Activated CD4-positive, alpha-beta memory T cell treated with anti-CD3 and anti-CD28 coated beads for 36 hours (primary cell): ENCODE results near the gene TBL3. TPM values are rescaled to one million over a fixed set of nuclear protein-coding genes. Genes with fewer than 3 reads are reported as not detected.

ENCODE experiments used
- CTCF ChIA-PET: fragments of 350-600 bp; sonication (Branson Sonifier 250); formaldehyde crosslinking; loops from one replicate; lab custom pipeline; 2021; ENCODE audit warnings: antibody characterized with exemption, inconsistent platforms; lab: Charles Lee
- POLR2A ChIA-PET: fragments of 350-600 bp; sonication (Branson Sonifier 250); formaldehyde crosslinking; loops from one replicate; lab custom pipeline; 2021; ENCODE audit warnings: antibody characterized with exemption; lab: Charles Lee
- DNase-seq: peaks from one replicate; pipeline ENCODE4 v3.0.0-alpha.2; 2020
- H3K27ac Mint-ChIP-seq: one replicate; pipeline ENCODE4 v1.8.0; 2021; ENCODE audit warnings: mixed read lengths
- H3K27me3 Mint-ChIP-seq: one replicate; pipeline ENCODE4 v1.8.0; 2021; ENCODE audit warnings: mixed read lengths
- H3K36me3 Mint-ChIP-seq: one replicate; pipeline ENCODE4 v1.8.0; 2021; ENCODE audit warnings: mixed read lengths
- H3K4me1 Mint-ChIP-seq: one replicate; pipeline ENCODE4 v1.8.0; 2021; ENCODE audit warnings: low read depth, mixed read lengths
- H3K4me3 Mint-ChIP-seq: one replicate; pipeline ENCODE4 v1.8.0; 2021; ENCODE audit warnings: mild to moderate bottlenecking, mixed read lengths
- H3K9me3 Mint-ChIP-seq: one replicate; pipeline ENCODE4 v1.8.0; 2021; ENCODE audit warnings: mixed read lengths
- intact Hi-C: fragments of 100-400 bp; cut with micrococcal nuclease; formaldehyde crosslinking; loops from one replicate; pipeline ENCODE4 v1.15.1; 2023
- total RNA-seq, 2 experiments: library from RNA; stranded (reverse); gene quantifications; one replicate each; pipeline ENCODE4 v1.2.3, GENCODE V29; 2021

The TBL3 gene
- total RNA-seq = 10 to 100 TPM; 45.7 to 47.3 TPM

GRCh38 chr16:1971796-1972489 is at the start of gene TBL3:
TSS of gene TBL3 (plus strand) at chr16:1972053. CDS start at chr16:1972165, 112 bp downstream.
- peak; percentile 98 for DNase-seq
- H3K9me3 Mint-ChIP-seq = no peaks in the 10 kb centered on the region
- intact Hi-C loops = no loop called here
- POLR2A ChIA-PET = interaction anchor here (0.9 to 2.5 kb wide), 10 partner anchors 9 to 189 kb away, joined by 3 to 15 read pairs (median 8); partner anchors contain the start of genes MSRB1, NDUFB10, NOXO1 and NTHL1
- peaks cover 20% of the 10 kb centered on the region for H3K4me1 Mint-ChIP-seq
- peak within 1 kb of the TSS; percentile 100 for H3K4me3 Mint-ChIP-seq
- peak within 1 kb of the TSS; percentile 100 for H3K27ac Mint-ChIP-seq
- H3K27me3 Mint-ChIP-seq = no peaks in the 10 kb centered on the region
- peaks cover 30% of the 10 kb centered on the region for H3K36me3 Mint-ChIP-seq
- CTCF ChIA-PET = interaction anchor here (0.6 to 1.4 kb wide), 3 partner anchors 32 to 607 kb away, joined by 3 read pairs; no protein-coding TSS in a partner anchor

GRCh38 chr16:1922357-1922756 is 49.5 kb upstream of the TBL3 start:
- Mint-ChIP-seq H3K27ac (no peak overlapping the region), H3K4me1 (no peaks in the 10 kb centered on the region), H3K36me3 (no peaks in the 10 kb centered on the region), H3K9me3 (no peaks in the 10 kb centered on the region), H3K27me3 (peaks cover 35% of the 10 kb centered on the region), H3K4me3 (no peak overlapping the region)
- intact Hi-C loops = no loop called here
- POLR2A ChIA-PET = no interaction called here
- no peak for DNase-seq
- CTCF ChIA-PET = no interaction called here

GRCh38 chr16:1923299-1924034 is 48.4 kb upstream of the TBL3 start:
- Mint-ChIP-seq H3K4me3 (no peak overlapping the region), H3K27ac (no peak overlapping the region), H3K36me3 (no peaks in the 10 kb centered on the region), H3K9me3 (no peaks in the 10 kb centered on the region), H3K27me3 (peaks cover 35% of the 10 kb centered on the region), H3K4me1 (no peaks in the 10 kb centered on the region)
- intact Hi-C loops = no loop called here
- DNase-seq = peak; percentile 30
- ChIA-PET CTCF (interaction anchor here (1.0 to 1.2 kb wide), 2 partner anchors 18 to 20 kb away, joined by 3 read pairs; partner anchors contain the start of gene MSRB1), POLR2A (interaction anchor here (1.2 kb wide), 1 partner anchor 37 kb away, joined by 4 read pairs; no protein-coding TSS in a partner anchor)

GRCh38 chr16:1924095-1924494 is 47.8 kb upstream of the TBL3 start:
- ChIA-PET POLR2A (interaction anchor here (1.2 kb wide), 1 partner anchor 36 kb away, joined by 4 read pairs; no protein-coding TSS in a partner anchor), CTCF (interaction anchor here (1.0 to 1.2 kb wide), 2 partner anchors 17 to 19 kb away, joined by 3 read pairs; partner anchors contain the start of gene MSRB1)
- Mint-ChIP-seq H3K36me3 (no peaks in the 10 kb centered on the region), H3K9me3 (no peaks in the 10 kb centered on the region), H3K27me3 (peaks cover 30% of the 10 kb centered on the region), H3K4me3 (no peak overlapping the region), H3K4me1 (peaks cover under 1% of the 10 kb centered on the region), H3K27ac (no peak overlapping the region)
- intact Hi-C loops = no loop called here
- no peak for DNase-seq

GRCh38 chr16:1926271-1926670 is 45.6 kb upstream of the TBL3 start:
- H3K4me1 Mint-ChIP-seq = peaks cover 2% of the 10 kb centered on the region
- CTCF ChIA-PET = no interaction called here
- intact Hi-C loops = no loop called here
- peaks cover 16% of the 10 kb centered on the region for H3K27me3 Mint-ChIP-seq
- no peak overlapping the region for H3K4me3 Mint-ChIP-seq
- no peak overlapping the region for H3K27ac Mint-ChIP-seq
- no peak for DNase-seq
- H3K9me3 Mint-ChIP-seq = no peaks in the 10 kb centered on the region
- POLR2A ChIA-PET = no interaction called here
- H3K36me3 Mint-ChIP-seq = no peaks in the 10 kb centered on the region

- H3K36me3 Mint-ChIP-seq = no peaks in the 10 kb centered on the region
- H3K4me3 Mint-ChIP-seq = peak overlapping the region; percentile 64
- ChIA-PET POLR2A (interaction anchor here (1.1 kb wide), 1 partner anchor 32 kb away, joined by 7 read pairs; no protein-coding TSS in a partner anchor), CTCF (interaction anchor here (0.8 to 3.1 kb wide), 11 partner anchors 9 to 224 kb away, joined by 3 to 23 read pairs (median 4); partner anchors contain the start of genes EME2, MAPK8IP3, MRPS34 and MSRB1)
- peaks cover 2% of the 10 kb centered on the region for H3K4me1 Mint-ChIP-seq
- no peaks in the 10 kb centered on the region for H3K9me3 Mint-ChIP-seq
- peak; percentile 25 for DNase-seq
- H3K27me3 Mint-ChIP-seq = no peaks in the 10 kb centered on the region
- no peak overlapping the region for H3K27ac Mint-ChIP-seq
- intact Hi-C loops = loop anchor here (2.0 kb wide), 1 partner anchor 64 kb away; no protein-coding TSS in a partner anchor
Observed at GRCh38 chr16:1929105-1929504, 42.7 kb upstream of the TBL3 start.

- no peaks in the 10 kb centered on the region for H3K36me3 Mint-ChIP-seq
- H3K9me3 Mint-ChIP-seq = no peaks in the 10 kb centered on the region
- ChIA-PET POLR2A (interaction anchor here (1.1 kb wide), 1 partner anchor 31 kb away, joined by 7 read pairs; no protein-coding TSS in a partner anchor), CTCF (interaction anchor here (0.7 to 3.1 kb wide), 11 partner anchors 9 to 224 kb away, joined by 3 to 23 read pairs (median 5); partner anchors contain the start of genes EME2, MAPK8IP3, MRPS34 and MSRB1)
- H3K27ac Mint-ChIP-seq = no peak overlapping the region
- DNase-seq = peak; percentile 93
- H3K4me1 Mint-ChIP-seq = peaks cover 2% of the 10 kb centered on the region
- no peaks in the 10 kb centered on the region for H3K27me3 Mint-ChIP-seq
- H3K4me3 Mint-ChIP-seq = peak overlapping the region; percentile 60
- intact Hi-C loops = loop anchor here (2.0 kb wide), 1 partner anchor 65 kb away; no protein-coding TSS in a partner anchor
Observed at GRCh38 chr16:1929578-1930337, 42.1 kb upstream of the TBL3 start.

GRCh38 chr16:1930338-1930720 is 41.5 kb upstream of the TBL3 start:
- no peaks in the 10 kb centered on the region for H3K9me3 Mint-ChIP-seq
- no peak overlapping the region for H3K4me3 Mint-ChIP-seq
- ChIA-PET POLR2A (no interaction called here), CTCF (interaction anchor here (0.7 to 3.1 kb wide), 7 partner anchors 8 to 155 kb away, joined by 3 to 23 read pairs (median 5); partner anchors contain the start of gene MSRB1)
- peaks cover 2% of the 10 kb centered on the region for H3K4me1 Mint-ChIP-seq
- intact Hi-C loops = no loop called here
- no peaks in the 10 kb centered on the region for H3K27me3 Mint-ChIP-seq
- no peaks in the 10 kb centered on the region for H3K36me3 Mint-ChIP-seq
- DNase-seq = no peak
- H3K27ac Mint-ChIP-seq = no peak overlapping the region

- intact Hi-C loops = no loop called here
- Mint-ChIP-seq H3K27me3 (no peaks in the 10 kb centered on the region), H3K4me1 (peaks cover 2% of the 10 kb centered on the region), H3K27ac (no peak overlapping the region), H3K4me3 (no peak overlapping the region), H3K9me3 (no peaks in the 10 kb centered on the region), H3K36me3 (no peaks in the 10 kb centered on the region)
- POLR2A ChIA-PET = no interaction called here
- DNase-seq = no peak
- CTCF ChIA-PET = interaction anchor here (1.0 kb wide), 1 partner anchor 209 kb away, joined by 3 read pairs; no protein-coding TSS in a partner anchor
Observed at GRCh38 chr16:1932050-1933028, 39.5 kb upstream of the TBL3 start.

- Mint-ChIP-seq H3K36me3 (peaks cover 3% of the 10 kb centered on the region), H3K4me1 (peaks cover 2% of the 10 kb centered on the region), H3K27me3 (no peaks in the 10 kb centered on the region), H3K4me3 (no peak overlapping the region), H3K27ac (no peak overlapping the region), H3K9me3 (no peaks in the 10 kb centered on the region)
- CTCF ChIA-PET = interaction anchor here (1.0 kb wide), 1 partner anchor 210 kb away, joined by 3 read pairs; no protein-coding TSS in a partner anchor
- DNase-seq = no peak
- POLR2A ChIA-PET = no interaction called here
- intact Hi-C loops = no loop called here
Observed at GRCh38 chr16:1933097-1933661, 38.7 kb upstream of the TBL3 start.
